ENCODE data around the gene DGKI.
"Not testable (repeated sequence)": the region's sequence is repeated elsewhere in the genome, so short reads cannot be mapped to it uniquely, and the experiment has no call there.

DGKI gene

DNA sequence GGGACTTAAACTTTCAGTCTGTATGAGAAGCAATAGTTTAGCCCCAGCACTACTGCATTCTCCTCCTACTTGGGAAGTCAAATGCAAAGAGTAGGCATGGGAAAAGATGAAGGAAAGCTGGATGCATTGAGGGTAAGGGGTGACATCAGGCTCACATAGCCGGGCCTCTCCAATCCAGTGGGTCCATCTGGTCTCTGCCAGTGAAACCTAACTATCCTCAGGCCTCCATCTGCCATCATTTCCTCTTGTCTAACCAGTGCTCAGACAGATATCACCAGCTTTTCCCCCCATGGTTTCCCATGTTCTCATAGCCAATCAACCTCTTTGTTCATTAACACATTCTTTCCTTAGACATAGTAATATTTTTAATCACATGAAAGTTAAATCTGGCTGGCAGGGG lies 118.3 kb downstream of the DGKI start:
- peak; percentile 97 for DNase-seq

DNA sequence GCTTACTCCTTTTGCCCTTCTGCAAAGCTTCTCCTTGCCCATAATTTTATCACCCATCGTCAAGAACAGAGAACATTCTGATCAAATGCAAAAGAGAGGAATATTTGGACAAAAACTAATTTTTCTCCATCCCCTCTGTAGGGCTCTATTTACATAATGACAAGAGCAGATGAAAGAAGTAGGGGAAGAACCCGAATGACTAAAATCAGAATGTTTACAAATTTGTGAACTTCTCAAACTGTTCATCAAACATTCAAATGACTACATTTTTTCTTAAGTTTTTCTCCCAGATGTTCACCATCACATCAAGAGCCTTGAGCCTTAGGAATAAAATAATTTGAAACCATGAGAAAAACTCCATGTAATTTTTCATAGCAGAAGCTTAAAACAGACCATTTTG lies 119.4 kb downstream of the DGKI start:
- no peak for DNase-seq

DNA sequence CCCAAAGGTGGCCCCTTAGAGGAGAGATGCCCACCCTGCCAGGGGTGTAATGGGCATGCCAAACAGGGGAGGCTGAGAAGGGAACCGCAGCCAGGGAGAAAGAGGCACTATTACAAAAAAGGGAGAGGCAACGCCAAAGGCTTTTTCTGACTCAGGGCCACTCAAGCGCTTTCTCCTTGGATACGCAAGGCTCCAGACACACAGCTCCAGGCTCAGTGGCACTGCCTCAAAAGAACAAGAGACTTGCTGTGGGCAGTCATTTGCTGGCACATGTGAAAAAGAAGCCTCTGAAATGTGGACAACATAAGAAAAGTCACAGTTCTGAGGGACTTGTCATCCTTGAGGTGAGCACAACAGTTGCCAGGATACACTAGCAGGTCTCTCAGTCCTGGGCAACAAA lies 128.4 kb downstream of the DGKI start:
- DNase-seq = no peak

DNA sequence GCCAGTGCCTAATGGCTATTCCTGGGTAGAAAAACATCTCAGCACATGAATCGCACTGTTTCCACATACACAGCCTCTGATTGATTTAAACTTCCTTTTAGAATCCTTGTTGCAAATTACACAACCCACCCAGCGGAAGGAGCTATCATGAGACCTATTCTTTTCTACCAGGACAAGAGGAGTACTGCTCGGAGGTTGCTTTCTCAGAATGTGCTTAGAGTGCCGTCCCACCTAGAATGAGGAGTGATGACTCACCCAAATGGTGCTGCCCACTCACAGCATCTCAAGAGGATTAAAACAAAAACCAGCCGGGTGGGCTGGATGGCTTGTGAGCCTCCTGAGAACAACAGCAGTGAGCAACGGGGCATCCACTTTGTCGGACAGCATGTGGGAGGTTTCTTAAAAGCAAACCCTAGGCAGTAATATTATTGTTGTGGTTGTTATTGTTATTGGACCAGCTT lies 128.9 kb downstream of the DGKI start:
- peak; percentile 20 for DNase-seq

DNA sequence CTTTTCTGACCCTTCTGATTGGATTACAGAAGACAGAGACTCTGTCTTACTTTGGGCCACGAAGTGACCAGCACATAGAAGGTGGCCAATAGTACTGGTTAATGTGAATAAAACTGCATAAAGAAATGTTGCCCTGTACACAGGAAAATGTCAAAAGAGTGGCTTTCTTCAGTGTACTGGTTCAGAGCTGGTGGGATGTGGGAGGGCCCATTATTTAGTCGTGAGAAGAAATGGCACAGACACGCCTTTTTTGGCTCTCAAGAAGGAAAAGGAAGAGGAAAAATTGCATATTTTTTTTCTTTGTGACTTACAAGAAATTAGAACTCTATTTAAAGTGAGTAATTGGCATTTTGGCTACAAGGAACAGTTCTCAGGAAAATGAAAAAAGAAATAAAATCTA lies 129.7 kb downstream of the DGKI start:
- no peak for DNase-seq

DNA sequence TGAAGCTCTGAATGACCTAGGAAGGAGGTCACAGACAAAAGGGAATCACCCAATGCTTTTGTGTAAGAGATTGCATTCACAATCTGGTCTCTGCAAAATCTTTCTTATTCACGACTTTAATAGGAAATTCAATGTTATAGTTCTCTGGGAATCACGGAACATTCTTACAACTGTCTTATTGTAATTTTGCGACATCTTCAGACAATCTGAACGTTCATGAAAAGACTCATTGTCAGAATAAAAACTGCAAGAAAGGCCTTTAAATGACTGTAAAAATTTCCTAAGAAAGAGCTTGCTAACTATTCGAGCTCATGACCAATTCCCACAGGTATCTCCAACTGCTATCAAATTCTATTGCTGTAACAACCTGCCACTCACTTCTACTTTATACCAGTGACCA lies 130.7 kb downstream of the DGKI start:
- no peak for DNase-seq

DNA sequence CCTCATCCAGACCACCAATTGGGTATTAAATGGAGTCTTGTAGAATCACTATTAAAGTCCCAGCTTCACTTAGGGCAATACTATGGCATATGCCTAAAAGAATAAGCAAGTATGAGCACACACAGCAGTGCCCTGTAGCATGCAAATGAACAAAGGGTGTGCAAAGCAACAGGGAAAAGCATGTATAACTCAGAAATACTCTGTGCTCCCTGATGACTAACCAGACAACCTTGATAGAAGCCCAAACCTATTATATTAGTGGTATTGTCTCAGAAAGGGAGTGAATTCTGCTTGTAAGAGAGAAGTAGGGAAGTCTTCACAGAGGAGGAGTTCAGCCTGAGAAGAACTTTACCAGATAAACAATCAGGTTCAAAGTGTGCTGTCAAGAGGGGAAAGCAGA lies 131.2 kb downstream of the DGKI start:
- no peak for DNase-seq

DNA sequence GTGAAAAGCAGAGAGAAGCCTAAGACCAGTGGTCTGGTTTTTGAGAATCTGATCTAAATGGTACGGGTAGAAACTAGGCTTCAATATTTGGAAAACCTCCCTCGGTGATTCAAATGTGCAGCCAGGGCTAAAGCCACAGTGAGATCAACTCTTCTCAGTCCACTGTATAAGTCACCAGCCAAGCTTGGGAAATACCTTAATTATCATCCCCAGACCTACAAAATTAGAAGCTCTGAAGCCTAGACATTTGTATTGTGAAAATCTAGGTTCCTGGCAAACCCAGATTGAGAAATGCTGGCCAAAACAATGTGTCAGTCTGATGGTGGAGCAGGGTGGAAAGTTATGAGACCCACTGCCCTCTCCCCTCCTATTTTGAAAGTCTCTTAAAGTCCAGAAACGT lies 131.7 kb downstream of the DGKI start:
- no peak for DNase-seq

DNA sequence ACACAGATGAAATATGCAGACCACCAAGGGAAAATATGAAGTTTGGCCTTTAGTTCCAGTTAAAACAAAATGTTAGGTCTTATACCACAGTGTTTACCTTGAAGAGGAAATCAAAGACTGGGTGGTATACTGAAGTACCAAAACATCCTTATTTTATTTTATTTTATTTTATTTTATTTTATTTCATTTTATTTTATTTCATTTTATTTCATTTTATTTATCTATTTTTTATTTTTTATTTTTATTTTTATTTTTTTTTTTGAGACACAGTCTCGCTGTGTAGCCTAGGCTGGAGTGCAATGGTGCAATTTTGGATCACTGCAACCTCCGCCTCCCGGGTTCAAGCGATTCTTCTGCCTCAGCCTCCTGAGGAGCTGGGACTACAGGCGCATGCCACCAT lies 140.4 kb downstream of the DGKI start:
- DNase-seq = not testable (repeated sequence)

DNA sequence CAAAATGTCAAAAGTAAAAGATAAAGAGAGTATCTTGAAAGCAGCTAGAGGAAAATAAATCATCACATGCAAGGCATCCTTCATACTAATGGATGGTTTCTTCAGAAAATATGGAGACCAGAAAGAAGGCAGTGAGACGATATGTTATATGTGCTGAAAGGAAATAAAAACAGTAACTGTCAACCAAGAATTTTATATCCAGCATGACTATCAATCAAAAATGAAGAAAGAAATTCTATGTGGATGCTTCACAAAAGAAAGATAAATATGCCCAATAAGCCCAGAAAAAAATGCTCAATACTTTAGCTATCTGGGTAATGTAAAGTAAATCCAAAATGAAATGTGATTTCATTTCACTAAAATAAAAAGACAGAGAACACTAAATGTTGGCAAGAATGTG lies 142.1 kb downstream of the DGKI start:
- DNase-seq = no peak

DNA sequence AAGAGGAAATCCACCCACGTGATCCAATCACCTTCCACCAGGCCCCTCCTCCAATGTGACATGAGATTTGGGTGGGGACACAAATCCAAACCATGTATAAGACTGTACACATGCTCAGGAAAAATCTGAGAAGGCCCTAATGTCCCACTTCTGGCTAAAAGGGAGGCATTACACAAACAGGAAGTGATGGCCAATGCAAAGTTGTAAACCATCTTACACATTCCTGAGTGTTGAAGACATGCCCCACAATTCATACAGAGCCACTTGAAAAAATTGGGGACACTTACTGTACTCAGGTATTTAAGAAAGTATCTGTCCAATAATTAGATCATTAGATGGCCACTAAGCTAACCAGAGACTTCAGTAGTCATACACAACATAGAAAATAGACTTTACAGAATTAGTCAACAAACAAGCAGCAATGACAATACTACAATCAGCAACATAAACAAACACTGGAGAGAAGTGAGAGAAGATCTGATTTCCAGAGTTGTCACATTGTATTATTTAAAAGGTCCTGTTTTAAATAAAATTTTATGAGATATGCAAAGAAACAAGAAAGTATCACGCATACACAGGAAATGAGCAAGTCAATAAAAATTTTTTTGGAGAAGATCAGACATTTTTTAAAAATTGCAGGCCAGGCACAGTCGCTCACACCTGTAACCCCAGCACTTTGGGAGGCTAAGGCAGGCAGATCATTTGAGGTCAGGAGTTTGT lies 143.3 kb downstream of the DGKI start:
- no peak for DNase-seq

DNA sequence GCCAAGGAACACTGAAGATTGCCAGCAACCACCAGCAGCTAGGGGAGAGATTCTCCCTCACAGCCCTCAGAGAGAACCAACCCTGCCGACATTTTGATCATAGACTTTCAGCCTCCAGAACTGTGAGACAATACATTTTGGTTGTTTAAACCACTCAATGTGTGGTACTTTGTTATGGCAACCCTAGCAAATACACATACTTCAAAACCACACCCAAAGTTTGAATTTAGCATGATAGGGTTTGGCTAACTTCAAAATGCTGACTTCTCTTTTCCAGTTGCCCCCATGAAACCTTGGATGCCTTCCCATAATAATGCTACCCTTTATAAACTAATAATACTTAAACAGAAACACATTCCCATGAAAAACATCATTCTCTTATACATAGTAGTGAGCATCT lies 149.8 kb downstream of the DGKI start:
- no peak for DNase-seq

DNA sequence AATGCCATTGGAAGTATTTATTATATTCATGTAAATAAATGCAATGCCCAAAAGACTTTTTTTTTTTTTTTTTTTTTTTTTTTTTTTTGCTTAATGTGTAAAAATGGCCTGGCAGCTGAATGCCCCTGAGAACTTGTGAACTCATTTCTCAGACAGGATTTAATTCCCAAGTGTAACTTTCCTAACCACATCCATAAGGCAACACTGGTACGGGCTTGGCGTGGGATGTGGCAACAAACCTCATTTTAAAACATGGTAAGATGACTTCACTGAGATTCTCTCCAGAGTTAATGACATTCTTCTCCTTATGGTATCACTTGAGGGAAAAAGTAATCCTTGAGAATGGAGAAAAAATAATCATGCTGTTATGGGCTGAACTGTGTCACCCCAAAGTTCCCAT lies 150.4 kb downstream of the DGKI start:
- no peak for DNase-seq

DNA sequence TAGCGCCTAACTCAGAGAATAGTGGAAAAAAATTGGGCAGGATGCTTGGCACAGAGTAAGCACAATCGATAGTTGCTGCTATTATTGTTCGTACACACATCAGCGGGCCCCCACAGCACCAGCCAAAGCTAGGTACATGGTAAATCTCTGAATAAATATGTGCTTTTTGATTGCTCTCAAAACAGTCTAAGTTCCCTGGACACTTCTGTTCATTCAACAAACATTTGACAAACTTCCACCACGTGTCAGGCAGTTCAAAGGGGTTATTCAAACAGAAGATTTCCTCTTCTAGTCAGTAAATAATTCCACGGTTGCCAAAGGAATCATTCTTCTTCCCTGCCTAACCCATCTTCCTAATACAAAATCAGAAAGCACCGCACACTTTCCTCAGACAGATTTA lies 150.8 kb downstream of the DGKI start:
- DNase-seq = no peak

DNA sequence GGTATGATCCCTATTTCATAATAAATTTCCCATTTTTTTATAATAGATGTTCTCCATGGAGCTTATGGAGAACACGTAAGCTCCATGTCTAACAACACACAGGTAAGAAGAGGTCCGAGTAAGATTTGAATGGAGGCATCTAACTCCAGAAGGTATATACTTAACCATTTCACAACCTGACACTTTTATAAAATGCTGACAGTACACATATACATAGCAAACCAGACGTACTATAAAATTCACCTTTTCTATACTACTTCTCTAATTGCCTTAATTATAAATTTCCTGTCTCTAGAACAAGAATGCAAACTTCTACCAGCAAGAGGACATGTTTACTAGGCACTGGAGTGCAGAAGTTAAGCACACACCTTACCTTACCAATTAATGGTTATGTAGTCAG lies 151.3 kb downstream of the DGKI start:
- no peak for DNase-seq

DNA sequence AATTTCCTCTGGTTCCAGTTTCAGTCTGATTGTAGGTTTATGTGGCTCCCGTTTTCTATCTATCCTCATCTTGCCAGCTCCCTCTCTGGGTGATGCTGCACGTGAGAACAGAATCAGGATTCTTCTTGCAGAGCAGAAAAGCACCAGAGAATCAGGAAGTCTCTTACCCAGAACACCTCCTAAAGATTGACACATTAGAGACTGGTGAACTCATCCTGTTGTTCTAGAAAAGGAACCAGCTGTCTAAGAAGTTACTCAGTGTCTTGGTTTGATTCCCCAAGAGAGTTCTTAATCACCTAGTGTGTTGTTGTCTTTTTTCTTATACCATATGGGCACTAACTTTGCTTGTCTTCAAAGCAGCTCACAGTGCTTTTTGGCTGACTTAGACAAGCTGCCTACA lies 152.4 kb downstream of the DGKI start:
- peak; percentile 75 for DNase-seq

DNA sequence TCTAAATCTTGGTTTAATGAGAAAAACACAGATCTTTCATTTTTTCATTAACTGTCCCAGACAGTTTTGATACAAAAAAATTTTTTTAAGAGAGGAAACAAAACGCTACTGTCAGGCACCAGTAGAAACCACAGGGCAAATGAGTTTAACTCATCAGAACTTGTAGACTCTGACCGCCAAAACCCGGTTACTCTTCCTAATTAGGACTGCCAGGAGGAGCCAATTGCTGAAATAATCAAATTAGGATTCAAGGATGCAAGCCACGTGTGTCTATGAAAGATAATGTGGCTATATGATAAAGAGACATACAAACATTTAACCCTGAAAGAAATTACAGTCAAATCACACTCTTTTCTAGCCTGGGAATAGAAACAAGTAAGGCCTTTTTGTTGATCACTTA lies 154.4 kb downstream of the DGKI start:
- no peak for DNase-seq

DNA sequence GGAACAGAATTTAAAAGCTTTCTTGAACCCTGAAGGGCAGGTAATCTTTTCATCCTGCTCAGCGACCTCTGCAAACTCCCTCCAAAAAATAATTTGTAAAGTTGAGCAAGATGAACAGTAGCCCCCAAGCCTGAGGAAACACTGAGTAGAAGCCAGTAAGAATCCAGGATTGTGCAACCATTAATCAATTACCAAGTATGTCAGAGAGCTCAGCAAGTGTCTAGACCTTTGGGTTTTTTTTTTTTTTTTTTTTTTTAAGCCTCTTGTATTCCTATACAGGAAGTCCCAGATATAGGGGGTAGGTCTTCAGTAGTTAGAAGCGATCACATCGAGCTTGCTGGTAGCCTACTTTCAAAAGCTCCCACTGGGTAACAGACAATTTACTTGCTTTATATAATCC lies 155.2 kb downstream of the DGKI start:
- DNase-seq = no peak

DNA sequence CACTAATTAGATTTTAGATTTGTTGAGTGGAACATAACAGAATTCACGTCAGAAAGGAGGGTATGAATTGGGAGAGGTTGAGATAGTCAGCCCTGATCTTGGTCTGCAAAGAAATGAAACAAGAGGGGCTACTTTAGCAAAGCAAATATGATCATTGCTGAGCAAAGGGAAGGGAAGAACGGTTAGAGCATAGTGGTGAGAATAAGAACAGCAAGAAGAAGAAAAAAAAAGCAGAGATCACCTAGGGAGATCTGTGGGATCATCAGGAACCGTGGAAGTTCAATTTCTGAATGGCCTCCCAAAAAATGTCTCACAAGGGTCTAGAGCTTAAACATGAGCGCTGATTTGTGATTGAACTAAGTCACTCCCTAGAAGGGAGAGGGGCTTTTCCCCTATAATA lies 156.1 kb downstream of the DGKI start:
- no peak for DNase-seq

DNA sequence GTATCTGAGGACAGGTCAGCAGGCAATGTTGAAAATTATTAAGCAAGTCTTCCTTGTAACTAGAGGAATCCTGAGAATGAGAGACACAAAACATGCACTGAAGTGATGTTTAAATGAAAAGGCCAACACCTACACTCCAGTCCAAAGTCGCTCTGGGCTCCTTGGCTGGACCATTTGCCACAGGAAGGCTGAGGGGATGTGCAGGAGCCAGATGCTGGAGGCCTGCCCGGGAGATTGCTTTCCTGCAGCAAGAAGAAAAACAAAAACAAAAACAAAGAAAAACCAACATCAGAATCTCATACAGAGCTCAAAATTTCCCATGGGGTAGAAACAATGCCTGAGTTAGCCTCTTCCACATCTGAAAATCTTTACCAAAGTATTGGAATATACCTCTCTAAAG lies 157.0 kb downstream of the DGKI start:
- DNase-seq = no peak

DNA sequence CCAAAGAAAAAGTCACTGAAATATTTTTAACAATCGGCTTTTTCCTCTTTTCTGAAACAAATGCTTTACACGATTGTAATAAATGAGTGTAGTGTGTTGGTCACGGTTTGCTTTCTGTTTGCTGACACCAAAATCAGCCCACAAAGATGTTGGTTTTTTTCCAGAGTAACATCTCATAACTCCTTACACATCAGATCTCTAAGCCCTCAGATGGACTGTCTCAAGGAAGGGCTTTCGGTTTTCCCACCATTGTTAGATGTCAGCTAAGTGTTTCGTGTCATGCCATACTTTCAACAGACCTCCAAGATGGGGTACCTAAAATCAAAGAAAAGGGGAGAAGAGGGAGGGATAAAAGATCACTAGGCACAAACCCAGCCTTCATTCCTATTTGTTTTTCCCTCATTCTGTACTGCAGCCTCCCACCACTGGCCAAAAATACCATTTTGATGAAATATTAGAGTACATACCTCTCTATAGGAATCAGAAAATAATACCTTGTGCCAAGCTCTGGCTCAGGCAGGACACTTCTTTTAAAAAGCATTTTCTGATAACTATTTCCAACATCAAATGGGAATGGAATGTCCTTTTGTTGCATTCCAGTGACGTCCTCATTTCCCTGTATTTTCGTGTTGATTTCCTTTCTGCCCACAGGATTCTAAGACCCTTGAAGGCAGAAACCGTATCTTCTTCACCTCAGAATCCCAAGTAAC lies 159.1 kb downstream of the DGKI start:
- no peak for DNase-seq

DNA sequence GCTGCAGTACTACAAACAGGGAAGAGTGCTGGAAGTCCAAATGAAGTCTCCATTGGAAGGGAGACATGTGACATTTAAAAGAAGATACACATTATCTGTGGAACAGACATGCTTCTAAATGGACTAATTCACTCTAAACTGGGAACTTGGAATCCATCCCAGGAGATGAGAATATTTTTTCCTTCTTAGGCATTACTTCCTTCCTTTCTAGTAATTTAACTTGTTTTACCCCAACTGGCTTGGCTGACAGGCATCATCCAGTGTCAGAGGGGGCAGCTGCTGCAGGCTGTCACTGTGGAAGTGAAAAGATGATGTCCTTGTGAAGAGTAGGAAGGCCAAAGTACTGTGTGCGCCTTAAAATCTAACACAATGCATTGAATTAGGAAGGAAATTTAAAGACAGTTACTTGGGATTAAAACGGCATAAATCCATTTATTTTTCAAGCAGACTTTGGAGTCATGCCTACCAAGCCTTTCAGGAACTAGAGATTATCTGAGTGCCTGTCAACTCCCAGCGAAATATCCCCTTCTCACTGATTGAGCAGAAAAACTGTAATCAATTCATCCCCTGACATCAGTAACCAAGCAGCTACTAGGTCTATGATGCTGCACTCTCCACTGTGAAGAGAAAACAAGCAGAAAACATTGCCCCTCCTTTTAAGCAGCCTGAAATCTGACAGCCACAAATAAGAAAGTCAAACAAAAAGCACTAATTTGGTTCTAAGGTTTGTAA lies 161.2 kb downstream of the DGKI start:
- peak; percentile 8 for DNase-seq

DNA sequence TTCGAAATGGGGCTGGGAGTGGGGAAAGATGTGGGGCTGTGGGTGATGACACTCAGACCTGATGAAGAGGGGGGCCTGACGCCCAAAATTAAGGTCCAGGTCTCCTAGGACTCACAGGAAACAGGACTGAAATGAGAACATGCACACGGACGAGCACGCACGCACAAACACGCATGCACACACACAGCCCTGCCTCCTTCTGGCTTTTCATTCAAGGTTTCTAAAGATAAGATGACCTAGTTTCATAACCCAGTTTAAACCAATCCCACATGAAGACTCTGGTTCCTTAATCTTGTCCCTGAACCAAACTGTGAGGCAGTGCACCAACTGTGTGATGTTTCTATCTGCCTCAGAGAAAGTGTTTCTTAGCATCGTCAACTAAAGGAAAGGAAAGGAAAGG lies 162.0 kb downstream of the DGKI start:
- DNase-seq = no peak

DNA sequence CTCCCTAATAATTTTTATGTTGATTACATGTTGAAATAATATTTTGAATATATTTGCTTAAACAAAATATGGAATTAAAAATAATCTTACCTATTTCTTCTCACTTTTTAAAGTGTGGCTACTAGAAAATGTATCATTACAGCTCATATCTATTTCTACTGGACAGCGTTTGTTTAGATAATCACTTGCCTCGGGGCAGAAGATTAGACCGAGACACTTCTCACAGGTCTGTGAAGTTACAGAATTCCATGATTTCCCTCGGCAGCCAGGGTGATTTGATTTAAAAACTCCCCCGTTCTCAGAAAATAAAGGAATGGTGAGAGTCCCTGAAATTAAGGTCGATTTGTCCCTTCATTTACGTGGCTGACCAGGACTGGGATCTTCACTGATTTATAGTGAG lies 162.5 kb downstream of the DGKI start:
- DNase-seq = no peak

Data from NCI-H82 (cell line).